Measurements from ENCODE around the gene SPP1.

GRCh38 chr4:87986508-87986907 is 11.0 kb downstream of the SPP1 start:
- TF ChIP-seq CTCF (IDR thresholded peaks at IDR 0.05) (no peak), CHD2 (IDR thresholded peaks at IDR 0.05; ENCODE audit: low read length, partially characterized antibody) (no peak)

Data from SK-N-SH (cell line).